ENCODE measurements around the gene TNFSF15.
A peak's percentile ranks its signal among the peaks of the same experiment; 100 is the strongest.
"Not testable (repeated sequence)": the region's sequence is repeated elsewhere in the genome, so short reads cannot be mapped to it uniquely, and the experiment has no call there.

The TNFSF15 gene

DNA sequence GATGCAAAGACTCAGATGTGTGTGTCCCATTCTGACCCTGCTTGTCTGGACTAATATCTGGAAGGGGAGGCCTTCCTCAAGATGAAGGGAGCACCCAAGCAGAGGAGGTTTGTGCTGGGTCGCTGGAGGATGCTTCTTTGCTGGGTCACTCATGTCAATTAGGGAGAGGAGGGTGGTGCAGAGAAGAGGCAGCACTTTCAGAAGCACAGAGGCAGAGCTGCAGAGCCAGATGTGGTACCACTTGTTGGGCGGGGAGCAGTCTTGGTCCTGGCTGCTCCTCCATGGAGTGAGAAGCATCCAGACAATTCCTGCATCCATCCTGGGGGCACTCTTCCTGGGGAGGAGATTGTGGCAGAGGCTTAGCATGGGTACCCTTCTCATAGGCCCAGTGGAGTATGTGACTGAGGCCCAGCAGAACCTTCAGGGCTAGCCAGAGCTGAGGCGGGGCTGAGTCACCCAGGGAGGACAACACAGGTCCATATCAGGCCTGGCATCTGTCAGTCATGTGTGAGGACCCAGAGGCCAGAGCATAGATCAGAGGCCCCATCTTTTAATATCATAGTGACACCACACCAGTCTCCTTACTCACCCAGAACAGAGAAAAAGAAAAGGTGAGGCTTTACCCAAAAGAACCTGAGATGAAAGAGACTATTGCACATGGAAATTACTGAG is 59.8 kb downstream of the TNFSF15 start:
- DNase-seq = no peak

DNA sequence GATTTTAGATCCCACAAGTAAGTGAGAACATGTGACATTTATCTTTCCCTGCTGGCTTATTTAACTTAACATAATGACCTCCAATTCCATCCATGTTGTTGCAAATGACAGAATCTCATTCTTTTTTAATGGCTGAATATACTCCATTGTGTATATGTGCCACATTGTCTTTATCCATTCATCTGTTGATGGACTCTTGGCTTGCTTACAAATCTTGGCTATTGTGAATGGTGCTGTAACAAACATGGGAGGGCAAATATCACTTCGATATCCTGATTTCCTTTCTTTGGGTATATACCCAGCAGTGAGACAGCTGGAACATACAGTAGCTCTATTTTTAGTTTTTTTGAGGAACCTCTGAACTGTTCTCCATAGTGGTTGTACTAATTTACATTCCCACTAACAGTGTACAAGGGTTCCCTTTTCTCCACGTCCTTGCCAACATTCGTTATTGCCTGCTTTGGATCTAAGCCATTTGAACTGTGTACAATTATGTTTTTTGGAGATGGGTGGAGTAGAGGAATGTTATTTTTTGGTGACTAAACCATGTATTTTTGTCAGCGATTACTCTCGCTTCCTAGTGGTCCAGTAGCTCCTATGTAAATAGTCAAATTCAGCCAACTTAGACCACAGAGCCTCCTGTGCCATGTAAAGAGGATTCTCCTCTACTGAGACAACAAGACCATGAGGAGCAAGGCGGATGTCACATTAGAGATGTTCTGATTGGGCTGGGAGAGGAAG is 60.6 kb downstream of the TNFSF15 start:
- no peak for DNase-seq

DNA sequence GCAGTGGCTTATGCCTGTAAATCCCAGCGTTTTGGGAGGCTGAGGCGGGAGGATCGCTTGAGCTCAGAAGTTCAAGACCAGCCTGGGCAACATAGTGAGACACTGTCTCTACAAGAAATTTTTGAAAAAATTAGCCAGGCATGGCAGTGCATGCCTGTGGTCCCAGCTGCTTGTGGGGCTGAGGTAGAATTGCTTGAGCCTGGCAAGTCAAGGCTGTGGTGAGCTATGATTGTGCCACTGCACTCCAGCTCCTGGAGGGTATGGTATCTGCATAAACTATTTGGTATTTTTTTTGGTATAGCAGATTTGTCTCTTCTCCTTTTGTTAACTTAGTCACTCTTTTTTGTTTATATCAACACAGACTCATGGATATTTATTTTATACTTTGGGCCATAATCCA is 62.4 kb downstream of the TNFSF15 start:
- no peak for DNase-seq

DNA sequence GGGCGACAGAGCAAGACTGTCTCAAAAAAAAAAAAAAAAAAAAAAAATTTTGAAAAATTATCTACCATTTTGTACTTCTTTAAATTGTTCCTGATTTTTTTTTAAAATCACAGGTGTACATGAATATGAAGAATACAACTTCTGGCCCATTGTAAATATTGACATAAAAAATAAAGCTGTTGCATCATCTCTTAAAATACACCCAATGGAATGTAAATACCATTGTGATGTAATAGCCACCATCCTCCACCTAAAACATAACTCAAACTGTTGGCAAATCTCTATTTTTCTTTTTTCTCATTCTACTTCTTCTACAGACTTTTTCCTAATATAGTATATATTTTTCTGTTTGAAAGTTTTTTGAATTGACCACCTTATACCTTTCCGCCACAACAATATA is 62.9 kb downstream of the TNFSF15 start:
- no peak for DNase-seq

DNA sequence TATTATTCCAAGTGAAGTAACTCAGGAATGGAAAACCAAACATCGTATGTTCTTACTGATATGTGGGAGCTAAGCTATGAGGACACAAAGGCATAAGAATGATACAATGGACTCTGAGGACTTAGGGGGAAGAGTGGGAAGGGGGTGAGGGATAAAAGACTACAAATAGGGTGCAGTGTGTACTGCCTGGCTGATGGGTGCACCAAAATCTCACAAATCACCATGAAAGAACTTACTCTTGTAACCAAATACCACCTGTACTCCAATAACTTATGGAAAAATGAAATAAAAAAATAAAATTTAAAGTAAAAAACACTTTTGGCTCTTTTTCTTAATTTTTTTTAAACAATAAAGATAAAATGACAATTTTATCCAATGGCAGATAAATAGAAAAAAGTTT is 64.3 kb downstream of the TNFSF15 start:
- DNase-seq = not testable (repeated sequence)

DNA sequence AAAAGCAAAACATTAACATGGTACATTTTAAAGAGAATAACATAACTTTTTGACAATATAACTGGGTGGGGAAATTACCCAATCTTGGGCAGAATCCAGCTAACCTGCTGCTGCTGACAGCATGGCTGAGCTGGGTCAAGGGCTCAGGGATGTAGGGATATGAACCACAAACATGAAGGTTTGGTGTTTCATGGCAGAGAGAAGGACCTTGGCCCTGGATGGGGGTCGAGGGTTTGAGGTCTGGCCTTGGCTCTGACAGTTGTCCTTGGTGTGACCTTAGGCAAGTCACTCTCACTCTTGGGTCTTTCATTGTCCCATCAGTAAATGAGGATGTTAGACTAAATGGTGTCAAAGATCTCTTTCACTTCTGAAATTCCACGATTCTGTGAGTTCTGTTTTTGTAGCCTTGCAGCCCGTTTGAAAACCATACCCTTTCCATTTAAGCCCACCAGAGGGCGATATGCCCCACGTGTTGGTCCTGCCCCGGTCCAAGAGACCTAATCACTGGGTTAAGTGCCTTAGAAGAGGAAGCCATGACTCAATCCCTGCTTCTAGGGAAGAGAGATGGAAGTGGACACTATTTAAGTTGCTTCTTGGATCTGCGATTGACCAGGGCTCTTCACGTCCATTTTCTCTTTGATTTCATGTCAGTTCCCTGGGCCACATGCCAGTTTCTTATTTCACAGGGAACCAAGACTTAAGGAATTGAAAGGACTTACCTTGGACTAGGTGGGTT is 67.1 kb downstream of the TNFSF15 start:
- DNase-seq = peak; percentile 59 to 64

DNA sequence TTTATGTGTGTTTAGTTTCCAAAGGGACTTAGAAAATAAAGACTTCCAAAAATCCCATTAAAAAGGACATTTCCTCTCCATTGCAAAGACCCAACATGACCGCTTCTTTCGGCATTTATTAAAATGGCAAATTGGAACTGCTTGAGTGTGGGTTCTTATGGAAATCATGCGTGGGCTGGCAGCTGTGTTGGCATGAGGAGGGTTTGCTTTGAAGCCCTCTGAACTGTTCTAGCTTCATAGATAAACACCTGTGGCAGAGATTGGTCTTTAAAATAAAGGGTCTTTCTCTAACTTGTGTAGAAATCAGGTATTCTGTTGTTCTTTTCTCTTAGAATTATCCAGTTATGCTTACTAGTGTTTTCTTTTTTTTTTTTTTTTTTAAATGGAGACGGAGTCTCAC is 68.0 kb downstream of the TNFSF15 start:
- no peak for DNase-seq

DNA sequence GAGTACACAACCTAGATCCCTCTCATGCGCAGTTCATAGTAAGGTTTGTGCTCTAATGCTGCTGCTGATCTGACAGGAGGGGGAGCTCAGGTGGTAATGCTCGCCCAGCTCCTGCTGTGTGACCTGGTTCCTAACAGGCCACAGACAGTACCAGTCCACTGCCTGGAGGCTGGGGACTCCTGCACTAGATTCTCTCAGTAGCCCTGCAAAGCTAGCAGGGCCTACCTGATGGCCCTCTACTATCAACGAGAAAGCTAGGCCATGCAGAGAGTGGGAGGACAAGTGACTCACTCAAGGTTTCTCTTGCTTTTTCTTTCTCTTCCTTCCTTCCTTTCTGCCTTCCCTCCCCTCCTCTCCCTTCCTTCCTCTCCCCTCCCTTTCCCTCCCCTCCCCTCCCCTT is 68.7 kb downstream of the TNFSF15 start:
- DNase-seq = no peak

DNA sequence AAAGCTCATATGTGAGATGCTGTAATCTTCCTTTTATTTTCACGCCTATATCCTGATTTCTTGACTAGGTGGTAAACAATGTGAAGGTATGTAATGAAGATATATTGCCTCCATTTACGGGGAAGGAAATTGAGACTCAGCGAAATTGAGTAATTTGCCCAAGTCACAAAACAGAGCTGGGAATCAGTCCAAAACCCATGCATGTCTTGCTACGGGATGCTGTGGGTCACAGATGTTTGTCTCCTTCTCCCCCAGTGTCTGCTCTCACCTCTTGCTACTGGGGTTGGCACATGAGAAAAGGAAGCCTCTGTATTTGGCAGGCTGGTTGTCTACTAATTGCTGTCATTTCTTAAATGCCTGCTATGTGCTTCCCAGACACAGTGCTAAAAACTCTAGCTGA is 70.1 kb downstream of the TNFSF15 start:
- DNase-seq = no peak

DNA sequence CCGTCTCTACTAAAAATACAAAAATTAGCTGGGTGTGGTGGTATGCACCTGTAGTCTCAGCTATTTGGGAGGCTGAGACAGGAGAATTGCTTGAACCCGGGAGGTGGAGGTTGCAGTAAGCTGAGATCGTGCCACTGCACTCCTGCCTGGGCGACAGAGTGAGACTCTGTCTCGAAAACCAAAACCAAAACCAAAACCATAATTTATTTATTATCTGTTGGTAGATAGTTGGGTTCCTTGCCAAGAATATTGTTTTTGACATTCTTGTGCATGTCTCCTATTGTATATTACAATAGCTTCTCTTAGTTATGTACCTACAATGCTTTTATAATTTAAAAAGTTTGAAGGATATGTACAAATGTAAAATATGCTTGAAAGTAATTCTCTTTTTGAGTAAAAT is 70.7 kb downstream of the TNFSF15 start:
- not testable (repeated sequence) for DNase-seq
